H9 (cell line): ENCODE measurements around the gene TTLL9. TPM values are rescaled to one million over a fixed set of nuclear protein-coding genes. Genes with fewer than 3 reads are reported as not detected.

Source experiments
- DNase-seq: peaks from one replicate; pipeline ENCODE4 v3.0.0-alpha.2; 2017
- H2AFZ ChIP-seq: one replicate; pipeline ENCODE4 v1.6.1; 2013; ENCODE audit warnings: mild to moderate bottlenecking, low read length, control low read depth, moderate library complexity
- H2AK5ac ChIP-seq: 2 replicates; pipeline ENCODE4 v1.6.1; 2013; ENCODE audit warnings: low read length, control low read depth, mixed read lengths; ENCODE audit not compliant: insufficient read length
- H2BK120ac ChIP-seq: one replicate; pipeline ENCODE4 v1.6.1; 2013; ENCODE audit warnings: low read depth, mild to moderate bottlenecking, low read length, control low read depth, inconsistent platforms; ENCODE audit not compliant: poor library complexity, severe bottlenecking
- H2BK12ac ChIP-seq: 2 replicates; pipeline ENCODE4 v1.6.1; 2013; ENCODE audit warnings: low read length, control low read depth, mixed read lengths, low read depth; ENCODE audit not compliant: insufficient read length
- H2BK15ac ChIP-seq: 2 replicates; pipeline ENCODE4 v1.6.1; 2013; ENCODE audit warnings: low read depth, low read length, control low read depth
- H2BK20ac ChIP-seq: one replicate; pipeline ENCODE4 v1.6.1; 2013; ENCODE audit warnings: low read depth, mild to moderate bottlenecking, low read length, control low read depth, inconsistent platforms; ENCODE audit not compliant: poor library complexity, severe bottlenecking
- H2BK5ac ChIP-seq: 2 replicates; pipeline ENCODE4 v1.6.1; 2013; ENCODE audit warnings: low read length, control low read depth, mixed read lengths; ENCODE audit not compliant: insufficient read length
- H3K14ac ChIP-seq: 2 replicates; pipeline ENCODE4 v1.6.1; 2013; ENCODE audit warnings: low read length, control low read depth; ENCODE audit not compliant: insufficient read depth
- H3K18ac ChIP-seq: 2 replicates; pipeline ENCODE4 v1.6.1; 2013; ENCODE audit warnings: low read depth, mild to moderate bottlenecking, mixed read lengths, low read length, control low read depth; ENCODE audit not compliant: insufficient read length
- H3K23ac ChIP-seq: 2 replicates; pipeline ENCODE4 v1.6.1; 2013; ENCODE audit warnings: low read length, control low read depth, mixed read lengths, low read depth; ENCODE audit not compliant: insufficient read length
- H3K23me2 ChIP-seq: 2 replicates; pipeline ENCODE4 v1.6.1; 2013; ENCODE audit warnings: low read depth, mild to moderate bottlenecking, mixed read lengths, low read length, control low read depth; ENCODE audit not compliant: insufficient read length, poor library complexity, severe bottlenecking
- H3K27ac ChIP-seq: 2 replicates; pipeline ENCODE4 v1.5.1; 2013; ENCODE audit warnings: low read length, control low read depth, mixed read lengths, low read depth; ENCODE audit not compliant: insufficient read length
- H3K27me3 ChIP-seq: 2 replicates; pipeline ENCODE4 v1.6.1; 2013; ENCODE audit warnings: low read length, control low read depth, inconsistent platforms; ENCODE audit not compliant: insufficient read depth
- H3K4ac ChIP-seq: 2 replicates; pipeline ENCODE4 v1.6.1; 2013; ENCODE audit warnings: low read depth, mild to moderate bottlenecking, control low read depth, inconsistent platforms, low read length, moderate library complexity
- H3K4me1 ChIP-seq: 2 replicates; pipeline ENCODE4 v1.6.1; 2013; ENCODE audit warnings: low read length, control low read depth, inconsistent platforms; ENCODE audit not compliant: insufficient read depth
- H3K4me2 ChIP-seq: 2 replicates; pipeline ENCODE4 v1.6.1; 2013; ENCODE audit warnings: low read length, control low read depth, mixed read lengths; ENCODE audit not compliant: insufficient read length, insufficient read depth
- H3K56ac ChIP-seq: 2 replicates; pipeline ENCODE4 v1.6.1; 2013; ENCODE audit warnings: low read depth, mild to moderate bottlenecking, mixed read lengths, low read length, control low read depth; ENCODE audit not compliant: insufficient read length
- H3K79me1 ChIP-seq: 2 replicates; pipeline ENCODE4 v1.6.1; 2013; ENCODE audit warnings: low read depth, mild to moderate bottlenecking, moderate library complexity, low read length, control low read depth, inconsistent platforms; ENCODE audit not compliant: insufficient read depth, poor library complexity, severe bottlenecking
- H3K79me2 ChIP-seq: 2 replicates; pipeline ENCODE4 v1.6.1; 2013; ENCODE audit warnings: low read length, control low read depth, inconsistent platforms; ENCODE audit not compliant: insufficient read depth
- H3K9ac ChIP-seq: 2 replicates; pipeline ENCODE4 v1.6.1; 2013; ENCODE audit warnings: low read length, control low read depth, mixed read lengths; ENCODE audit not compliant: insufficient read length; ENCODE audit errors: extremely low read depth
- H3K9me3 ChIP-seq: one replicate; pipeline ENCODE4 v1.6.1; 2013; ENCODE audit warnings: low read depth, low read length, inconsistent platforms; ENCODE audit not compliant: control insufficient read depth
- H3T11ph ChIP-seq: one replicate; pipeline ENCODE4 v1.6.1; 2013; ENCODE audit warnings: mild to moderate bottlenecking, low read length, control low read depth, inconsistent platforms
- H4K20me1 ChIP-seq: one replicate; pipeline ENCODE4 v1.6.1; 2013; ENCODE audit not compliant: control insufficient read depth, insufficient read length, insufficient read depth
- H4K5ac ChIP-seq: 2 replicates; pipeline ENCODE4 v1.6.1; 2013; ENCODE audit warnings: low read depth, mild to moderate bottlenecking, mixed read lengths, low read length, control low read depth; ENCODE audit not compliant: insufficient read length
- H4K8ac ChIP-seq: replicated peaks from 2 replicates; pipeline ENCODE4 v1.6.1; 2013; ENCODE audit warnings: low read length, control low read depth, mixed read lengths, low read depth; ENCODE audit not compliant: insufficient read length
- H4K91ac ChIP-seq: 2 replicates; pipeline ENCODE4 v1.6.1; 2013; ENCODE audit warnings: low read depth, mild to moderate bottlenecking, moderate library complexity, mixed read lengths, low read length, control low read depth; ENCODE audit not compliant: insufficient read length
- H3K27ac Mint-ChIP-seq, 3 experiments: 2 replicates in 2 of 3; 3 replicates in 1 of 3; pipeline ENCODE4 v1.8.0; 2020 to 2021; ENCODE audit warnings: mixed read lengths in 3 of 3, mild to moderate bottlenecking in 1 of 3, moderate library complexity in 1 of 3
- H3K27me3 Mint-ChIP-seq: 2 replicates; pipeline ENCODE4 v1.8.0; 2021; ENCODE audit warnings: low read depth, mild to moderate bottlenecking, moderate library complexity, mixed read lengths
- H3K36me3 Mint-ChIP-seq, 3 experiments: 2 replicates in 2 of 3; 3 replicates in 1 of 3; pipeline ENCODE4 v1.8.0; 2020 to 2021; ENCODE audit warnings: low read depth in 3 of 3, mixed read lengths in 3 of 3; ENCODE audit not compliant: insufficient read depth in 1 of 3
- H3K4me1 Mint-ChIP-seq, 2 experiments: 2 replicates each; pipeline ENCODE4 v1.8.0; 2020; ENCODE audit warnings: mixed read lengths in 2 of 2
- H3K4me3 Mint-ChIP-seq, 2 experiments: 2 replicates in 1 of 2; 3 replicates in 1 of 2; pipeline ENCODE4 v1.8.0; 2020 to 2021; ENCODE audit warnings: mild to moderate bottlenecking in 2 of 2, mixed read lengths in 2 of 2, moderate library complexity in 1 of 2
- H3K9me3 Mint-ChIP-seq, 2 experiments: 2 replicates in 1 of 2; 3 replicates in 1 of 2; pipeline ENCODE4 v1.8.0; 2020; ENCODE audit warnings: mild to moderate bottlenecking in 2 of 2, mixed read lengths in 2 of 2, moderate library complexity in 1 of 2
- WGBS: extraction: QIAGEN DNeasy Blood & Tissue Kit; methylation state at CpG from one replicate; pipeline ENCODE4 v1.1.7; 2013; ENCODE audit warnings: missing lambda C conversion rate, low lambda C conversion rate, mixed read lengths; ENCODE audit not compliant: insufficient read length; ENCODE audit errors: extremely low coverage; 5-methylcytosine and 5-hydroxymethylcytosine counted together
- total RNA-seq: library from RNA; stranded (reverse); gene quantifications from 2 replicates; pipeline ENCODE4 v1.2.1, GENCODE V29; 2021
- TF ChIP-seq, protein P1 (sequence below): fragments of 200-600 bp; sonication (generic); conservative IDR thresholded peaks from 3 replicates; pipeline ENCODE4 v1.8.0; 2021; ENCODE audit warnings: antibody characterized with exemption, mild to moderate bottlenecking

Gene TTLL9
- total RNA-seq, 1 experiment from 2014 or later: 0.20 TPM

DNA sequence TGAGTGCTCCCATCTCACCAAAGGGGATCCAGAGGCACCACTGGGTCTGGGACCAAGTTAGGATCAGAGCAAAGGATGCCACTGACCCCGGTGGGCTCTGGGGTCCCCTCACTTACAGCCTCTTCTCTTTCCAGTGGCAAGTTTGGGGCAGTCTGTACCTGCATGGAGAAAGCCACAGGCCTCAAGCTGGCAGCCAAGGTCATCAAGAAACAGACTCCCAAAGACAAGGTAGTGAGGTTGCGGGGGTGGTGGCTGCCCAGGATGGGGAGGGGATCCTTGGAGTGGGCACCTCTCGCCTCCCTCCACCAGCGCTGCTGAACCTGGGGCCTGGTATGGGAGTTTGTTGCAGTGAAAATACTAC is 46.3 kb upstream of the TTLL9 start:
- Histone ChIP-seq H2BK120ac (no peak overlapping the region), H3K23me2 (no peaks in the 10 kb centered on the region), H2AFZ (no peak overlapping the region), H3K4me1 (no peaks in the 10 kb centered on the region), H4K20me1 (no peaks in the 10 kb centered on the region), H2AK5ac (no peak overlapping the region), H3K9ac (no peak overlapping the region), H4K8ac (no peak overlapping the region), H2BK20ac (no peak overlapping the region), H3K79me2 (no peaks in the 10 kb centered on the region), H2BK12ac (no peak overlapping the region), H3K23ac (no peak overlapping the region), H2BK15ac (no peak overlapping the region), H2BK5ac (no peak overlapping the region), H3K4ac (no peak overlapping the region), H3K56ac (no peak overlapping the region), H3K27me3 (no peaks in the 10 kb centered on the region), H3T11ph (no peak overlapping the region), H3K79me1 (no peaks in the 10 kb centered on the region), H4K91ac (no peak overlapping the region), H3K9me3 (no peaks in the 10 kb centered on the region), H4K5ac (no peak overlapping the region), H3K27ac (no peak overlapping the region), H3K18ac (no peak overlapping the region), H3K14ac (no peak overlapping the region), H3K4me2 (no peak overlapping the region)
- DNase-seq: no peak
- TF ChIP-seq, protein P1, sequence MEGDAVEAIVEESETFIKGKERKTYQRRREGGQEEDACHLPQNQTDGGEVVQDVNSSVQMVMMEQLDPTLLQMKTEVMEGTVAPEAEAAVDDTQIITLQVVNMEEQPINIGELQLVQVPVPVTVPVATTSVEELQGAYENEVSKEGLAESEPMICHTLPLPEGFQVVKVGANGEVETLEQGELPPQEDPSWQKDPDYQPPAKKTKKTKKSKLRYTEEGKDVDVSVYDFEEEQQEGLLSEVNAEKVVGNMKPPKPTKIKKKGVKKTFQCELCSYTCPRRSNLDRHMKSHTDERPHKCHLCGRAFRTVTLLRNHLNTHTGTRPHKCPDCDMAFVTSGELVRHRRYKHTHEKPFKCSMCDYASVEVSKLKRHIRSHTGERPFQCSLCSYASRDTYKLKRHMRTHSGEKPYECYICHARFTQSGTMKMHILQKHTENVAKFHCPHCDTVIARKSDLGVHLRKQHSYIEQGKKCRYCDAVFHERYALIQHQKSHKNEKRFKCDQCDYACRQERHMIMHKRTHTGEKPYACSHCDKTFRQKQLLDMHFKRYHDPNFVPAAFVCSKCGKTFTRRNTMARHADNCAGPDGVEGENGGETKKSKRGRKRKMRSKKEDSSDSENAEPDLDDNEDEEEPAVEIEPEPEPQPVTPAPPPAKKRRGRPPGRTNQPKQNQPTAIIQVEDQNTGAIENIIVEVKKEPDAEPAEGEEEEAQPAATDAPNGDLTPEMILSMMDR: no peak
- H3K4me1 Mint-ChIP-seq: peaks cover 9 to 15% of the 10 kb centered on the region in 2 experiments
- no peak overlapping the region for H3K4me3 Mint-ChIP-seq
- 0 out of 7 replicates have a peak overlapping the region, but pooled peaks of 1 of the 3 experiments have one; percentile 71 for H3K27ac Mint-ChIP-seq
- peaks cover 5% of the 10 kb centered on the region for H3K27me3 Mint-ChIP-seq
- no peaks in the 10 kb centered on the region for H3K9me3 Mint-ChIP-seq
- WGBS: no CpG with 5 or more reads among the region's 4 CpGs
- H3K36me3 Mint-ChIP-seq: no peaks in the 10 kb centered on the region
